Ectodermal cell (in vitro differentiated cells): ENCODE data around the gene PPFIBP2.
A peak's percentile ranks its signal among the peaks of the same experiment; 100 is the strongest.

Experiments used
- H3K27ac ChIP-seq: 2 replicates; pipeline ENCODE4 v1.7.0; 2013; ENCODE audit warnings: mild to moderate bottlenecking, low read depth, low read length; ENCODE audit not compliant: insufficient read depth, poor library complexity, severe bottlenecking
- H3K27me3 ChIP-seq: 2 replicates; pipeline ENCODE4 v1.7.0; 2013; ENCODE audit warnings: mild to moderate bottlenecking, low read length; ENCODE audit not compliant: insufficient read depth, control insufficient read depth, poor library complexity, severe bottlenecking
- H3K36me3 ChIP-seq: one replicate; pipeline ENCODE4 v1.7.0; 2013; ENCODE audit warnings: low read length; ENCODE audit not compliant: control insufficient read depth, insufficient read depth
- H3K4me1 ChIP-seq: one replicate; pipeline ENCODE4 v1.7.0; 2013; ENCODE audit warnings: low read length; ENCODE audit not compliant: control insufficient read depth, insufficient read depth
- H3K4me3 ChIP-seq: 2 replicates; pipeline ENCODE4 v1.7.0; 2013; ENCODE audit warnings: low read depth, low read length, control low read depth; ENCODE audit not compliant: insufficient read depth
- H3K9me3 ChIP-seq: 2 replicates; pipeline ENCODE4 v1.7.0; 2013; ENCODE audit warnings: mild to moderate bottlenecking, low read length, moderate library complexity; ENCODE audit not compliant: control insufficient read depth
- WGBS, 2 experiments: methylation state at CpG; one replicate each; pipeline ENCODE4 v1.1.7; 2013; ENCODE audit warnings: missing lambda C conversion rate in 2 of 2; 5-methylcytosine and 5-hydroxymethylcytosine counted together

Gene PPFIBP2

DNA sequence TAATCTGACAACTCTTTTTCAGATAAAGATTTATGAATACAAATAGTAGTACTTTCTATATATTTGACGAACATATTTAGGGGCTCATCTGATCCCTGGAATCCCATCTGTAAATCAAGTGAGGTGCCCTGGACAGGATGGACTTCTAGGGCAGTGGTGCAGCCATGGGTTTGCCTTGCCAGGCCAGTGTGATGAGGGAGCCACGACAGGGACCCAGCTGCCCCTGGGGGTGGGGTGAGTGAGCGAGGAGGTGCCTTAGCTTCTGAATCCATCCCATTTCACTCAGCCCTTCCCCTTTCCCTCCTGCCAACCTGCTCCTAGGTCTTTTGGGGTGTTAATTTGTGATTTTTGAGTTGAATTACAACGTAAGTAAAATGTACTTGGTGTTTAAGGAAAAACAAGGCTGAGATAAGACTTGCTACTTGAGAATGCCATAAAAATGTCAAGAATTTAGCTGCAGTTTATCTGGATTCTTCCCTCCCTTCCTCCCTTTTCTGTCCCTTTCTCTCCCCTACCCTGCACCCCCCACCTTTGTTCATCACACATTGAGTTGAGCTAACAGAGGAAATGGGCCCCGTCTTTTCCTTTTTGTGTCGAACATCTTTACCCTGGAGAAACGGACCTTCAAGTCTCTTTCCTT, 60.8 kb downstream of the PPFIBP2 start:
- Histone ChIP-seq H3K4me3 (no peak overlapping the region), H3K27ac (no peak overlapping the region), H3K4me1 (peaks cover 48% of the 10 kb centered on the region), H3K36me3 (no peaks in the 10 kb centered on the region), H3K9me3 (no peaks in the 10 kb centered on the region), H3K27me3 (no peaks in the 10 kb centered on the region)
- 79 to 82% methylated on average over 5 to 7 of the region's 7 CpGs for WGBS, 2 experiments

GRCh38 chr11:7575841-7576725, 62.3 kb downstream of the PPFIBP2 start:
- peaks cover 48% of the 10 kb centered on the region for H3K4me1 ChIP-seq
- H3K36me3 ChIP-seq, result no peaks in the 10 kb centered on the region
- no peaks in the 10 kb centered on the region for H3K9me3 ChIP-seq
- no peak overlapping the region for H3K4me3 ChIP-seq
- 85 to 86% methylated on average over 11 of the region's 11 CpGs for WGBS, 2 experiments
- H3K27ac ChIP-seq, result no peak overlapping the region
- no peaks in the 10 kb centered on the region for H3K27me3 ChIP-seq

- peaks cover 48% of the 10 kb centered on the region for H3K4me1 ChIP-seq
- no peaks in the 10 kb centered on the region for H3K27me3 ChIP-seq
- H3K9me3 ChIP-seq, result no peaks in the 10 kb centered on the region
- H3K36me3 ChIP-seq, result no peaks in the 10 kb centered on the region
- H3K4me3 ChIP-seq, result no peak overlapping the region
- H3K27ac ChIP-seq, result no peak overlapping the region
- WGBS, 2 experiments, result 85 to 89% methylated on average over 13 of the region's 13 CpGs
These were observed 63.0 kb downstream of the PPFIBP2 start for GRCh38 chr11:7576726-7577290.

GRCh38 chr11:7577291-7578190, 63.7 kb downstream of the PPFIBP2 start:
- 58 to 63% methylated on average over 16 of the region's 16 CpGs for WGBS, 2 experiments
- Histone ChIP-seq H3K4me3 (no peak overlapping the region), H3K27ac (peak overlapping the region; percentile 5), H3K27me3 (no peaks in the 10 kb centered on the region), H3K4me1 (peaks cover 48% of the 10 kb centered on the region), H3K9me3 (no peaks in the 10 kb centered on the region), H3K36me3 (no peaks in the 10 kb centered on the region)

DNA sequence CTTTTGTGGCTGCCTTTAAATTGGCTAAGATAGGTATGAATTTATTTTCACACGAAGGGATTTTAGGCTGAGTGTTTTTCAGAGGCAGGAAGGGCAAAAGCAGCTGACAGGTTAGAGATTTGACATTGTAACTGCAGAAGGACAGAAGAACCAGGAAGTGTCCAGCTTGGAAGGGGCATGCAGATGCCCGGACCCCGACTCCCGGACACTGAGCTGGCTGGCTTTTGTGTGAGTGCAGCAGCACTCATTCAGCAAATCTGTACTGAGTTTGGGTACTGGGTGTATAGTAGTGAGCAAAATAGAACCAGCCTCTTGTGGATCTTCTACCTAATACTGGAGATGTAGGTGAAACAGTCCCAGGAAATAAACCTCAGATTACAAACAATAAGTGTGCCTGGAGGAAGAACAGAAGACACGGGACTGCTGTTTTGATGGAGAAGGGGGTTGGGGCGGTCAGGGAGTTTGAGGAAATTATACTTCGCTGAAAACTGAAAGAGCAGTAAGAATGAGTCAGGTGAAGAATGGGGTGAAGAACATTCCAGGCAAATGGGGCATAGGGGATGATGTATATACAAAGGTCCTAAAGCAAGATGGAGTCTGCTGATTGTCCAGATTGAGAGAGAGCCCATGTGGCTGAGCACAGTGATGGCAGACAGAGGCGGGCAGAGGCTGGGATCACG, 64.6 kb downstream of the PPFIBP2 start:
- WGBS, 2 experiments, result 84% methylated on average over 9 of the region's 9 CpGs
- no peaks in the 10 kb centered on the region for H3K9me3 ChIP-seq
- H3K27me3 ChIP-seq, result no peaks in the 10 kb centered on the region
- no peaks in the 10 kb centered on the region for H3K36me3 ChIP-seq
- no peak overlapping the region for H3K27ac ChIP-seq
- H3K4me3 ChIP-seq, result no peak overlapping the region
- H3K4me1 ChIP-seq, result peaks cover 48% of the 10 kb centered on the region

DNA sequence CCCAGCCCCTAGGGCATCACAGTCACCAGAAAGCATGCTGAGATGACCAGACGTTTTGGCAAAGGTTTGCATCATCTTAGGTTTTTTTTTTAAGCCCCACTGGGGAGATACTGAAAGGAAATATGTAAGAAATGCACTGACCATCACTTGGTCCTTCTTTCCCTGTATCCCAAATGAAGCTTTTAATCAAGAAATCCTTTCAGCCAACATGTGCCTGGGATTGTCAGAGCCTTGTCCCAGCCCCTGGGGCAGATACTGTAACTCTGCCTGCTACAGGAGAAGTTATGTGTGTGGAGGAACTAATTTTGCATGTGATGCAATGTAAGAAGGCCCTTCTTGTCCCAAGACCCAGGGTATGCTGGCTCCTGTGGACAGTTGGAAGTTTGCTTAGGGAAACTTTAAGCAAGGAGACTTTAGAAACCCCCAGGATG, 65.6 kb downstream of the PPFIBP2 start:
- peaks cover 41% of the 10 kb centered on the region for H3K4me1 ChIP-seq
- WGBS, 2 experiments, result 76 to 80% methylated on average over 1 of the region's 1 CpG

GRCh38 chr11:7581021-7581590, 67.3 kb downstream of the PPFIBP2 start:
- H3K27me3 ChIP-seq, result no peaks in the 10 kb centered on the region
- H3K4me3 ChIP-seq, result no peak overlapping the region
- peaks cover 25% of the 10 kb centered on the region for H3K4me1 ChIP-seq
- no peak overlapping the region for H3K27ac ChIP-seq
- WGBS, 2 experiments, result 84 to 94% methylated on average over 2 of the region's 2 CpGs
- H3K9me3 ChIP-seq, result no peaks in the 10 kb centered on the region
- no peaks in the 10 kb centered on the region for H3K36me3 ChIP-seq

More for the DNA sequence above, 65.6 kb downstream of the PPFIBP2 start:
- Histone ChIP-seq H3K9me3 (no peaks in the 10 kb centered on the region), H3K27me3 (no peaks in the 10 kb centered on the region), H3K4me3 (no peak overlapping the region), H3K27ac (no peak overlapping the region), H3K36me3 (no peaks in the 10 kb centered on the region)

- H3K36me3 ChIP-seq, result no peaks in the 10 kb centered on the region
- no peaks in the 10 kb centered on the region for H3K27me3 ChIP-seq
- H3K9me3 ChIP-seq, result no peaks in the 10 kb centered on the region
- H3K27ac ChIP-seq, result no peak overlapping the region
- peaks cover 16% of the 10 kb centered on the region for H3K4me1 ChIP-seq
- WGBS, 2 experiments, result 91 to 93% methylated on average over 2 of the region's 2 CpGs
- H3K4me3 ChIP-seq, result no peak overlapping the region
These were observed 68.7 kb downstream of the PPFIBP2 start for GRCh38 chr11:7582338-7582985.

- no peaks in the 10 kb centered on the region for H3K36me3 ChIP-seq
- no peak overlapping the region for H3K4me3 ChIP-seq
- peaks cover 9% of the 10 kb centered on the region for H3K4me1 ChIP-seq
- 92 to 96% methylated on average over 3 of the region's 3 CpGs for WGBS, 2 experiments
- no peak overlapping the region for H3K27ac ChIP-seq
- H3K27me3 ChIP-seq, result no peaks in the 10 kb centered on the region
- no peaks in the 10 kb centered on the region for H3K9me3 ChIP-seq
These were observed 69.4 kb downstream of the PPFIBP2 start for GRCh38 chr11:7583248-7583647.
